ENCODE measurements around the gene GGN.
"Not testable (repeated sequence)": the region's sequence is repeated elsewhere in the genome, so short reads cannot be mapped to it uniquely, and the experiment has no call there.

Gene GGN

GRCh38 chr19:38387550-38388348, at the start of gene GGN:
Gene GGN (minus strand): TSS chr19:38388034. CDS start chr19:38387261, 773 bp downstream.
- peak; percentile 43 to 70 for DNase-seq (ENCODE audit: low read depth in 2 of 2)

- DNase-seq (ENCODE audit: low read depth in 2 of 2), result no peak
Observed at GRCh38 chr19:38437295-38437694, 49.5 kb upstream of the GGN start.

DNA sequence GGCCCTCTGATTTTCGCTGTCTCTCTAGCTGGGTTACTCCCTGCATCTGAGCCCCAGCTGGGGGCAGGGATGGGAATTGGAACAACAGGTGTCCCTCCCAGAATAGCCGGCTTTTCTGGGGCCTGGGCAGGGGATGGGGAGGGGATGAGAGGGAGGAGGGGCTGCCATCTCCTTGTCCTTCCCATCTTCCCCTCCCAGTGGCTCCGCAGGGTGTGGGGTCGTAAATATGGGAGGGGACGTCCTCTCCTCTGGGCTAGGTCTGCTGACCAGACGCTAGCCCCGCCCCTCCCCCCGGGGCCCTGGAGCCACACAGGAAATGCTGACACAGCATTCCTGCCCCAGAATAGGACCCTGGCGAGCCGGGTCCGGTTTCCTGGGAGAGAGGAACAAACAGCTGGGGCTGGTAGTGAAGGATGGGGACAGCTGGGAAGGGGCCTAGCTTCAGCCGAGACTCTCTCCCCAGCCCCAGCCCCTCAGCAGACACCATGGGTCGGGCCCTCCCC, 46.8 kb upstream of the GGN start:
- DNase-seq (ENCODE audit: low read depth in 2 of 2), result no peak

DNA sequence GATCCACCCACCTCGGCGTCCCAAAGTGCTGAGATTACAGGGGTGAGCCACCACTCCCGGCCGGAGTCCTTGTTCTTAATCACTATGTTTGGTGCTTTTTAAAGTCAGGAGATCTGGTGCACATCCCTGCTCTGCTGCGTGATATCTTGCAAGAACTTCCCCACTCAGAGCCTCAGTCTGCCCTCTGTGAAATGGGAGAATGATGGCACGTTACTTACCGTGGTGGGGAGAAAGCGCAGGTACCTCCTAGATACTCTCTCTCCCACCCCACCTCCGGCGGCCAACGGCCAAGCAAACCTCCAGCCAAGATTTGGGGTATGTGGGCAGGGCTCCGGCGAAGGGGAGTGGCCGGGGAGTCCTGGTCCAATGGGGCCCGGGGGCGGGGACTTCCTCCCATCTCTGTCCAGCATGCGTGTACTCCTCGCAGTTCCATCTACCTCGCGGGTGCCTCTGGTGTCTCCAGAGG, 45.5 kb upstream of the GGN start, which contains the start of gene RYR1:
Gene RYR1, plus strand, starts transcription at position 424 of the 466 bp plus-strand sequence. CDS start 139 bp downstream, outside the sequence.
- DNase-seq (ENCODE audit: low read depth in 2 of 2), result peak in 1 of 2 donors; percentile 15

GRCh38 chr19:38430931-38431330, 43.1 kb upstream of the GGN start:
- DNase-seq (ENCODE audit: low read depth in 2 of 2), result no peak

DNA sequence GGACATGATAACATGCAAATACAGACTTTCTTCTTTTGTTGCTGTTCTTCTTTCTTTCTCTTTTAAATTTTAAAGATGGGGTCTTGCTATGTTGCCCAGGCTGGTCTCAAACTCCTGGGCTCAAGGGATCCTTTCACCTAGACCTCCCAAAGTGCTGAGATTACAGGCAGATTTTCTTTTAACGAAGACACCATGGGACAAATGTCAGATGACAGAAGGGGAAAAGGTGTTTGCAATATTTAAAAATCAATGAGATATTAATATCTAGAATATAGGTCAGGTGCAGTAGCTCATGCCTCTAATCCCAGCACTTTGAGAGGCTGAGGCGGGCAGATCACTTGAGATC, 42.0 kb upstream of the GGN start:
- DNase-seq (ENCODE audit: low read depth in 2 of 2), result no peak

- DNase-seq (ENCODE audit: low read depth in 2 of 2), result no peak
Observed at GRCh38 chr19:38429055-38429810, 41.4 kb upstream of the GGN start.

GRCh38 chr19:38427035-38427677, 39.3 kb upstream of the GGN start:
- not testable (repeated sequence) for DNase-seq (ENCODE audit: low read depth in 2 of 2)

GRCh38 chr19:38425810-38426466, 38.1 kb upstream of the GGN start, which contains the start of gene RASGRP4:
Gene RASGRP4 (minus strand): TSS chr19:38426219. CDS start chr19:38426091, 128 bp downstream.
- DNase-seq (ENCODE audit: low read depth in 2 of 2), result no peak

GRCh38 chr19:38425222-38425809, 37.5 kb upstream of the GGN start:
- DNase-seq (ENCODE audit: low read depth in 2 of 2), result no peak

GRCh38 chr19:38424272-38424671, 36.4 kb upstream of the GGN start:
- no peak for DNase-seq (ENCODE audit: low read depth in 2 of 2)

GRCh38 chr19:38422438-38422837, 34.6 kb upstream of the GGN start:
- no peak for DNase-seq (ENCODE audit: low read depth in 2 of 2)

GRCh38 chr19:38421856-38422255, 34.0 kb upstream of the GGN start:
- DNase-seq (ENCODE audit: low read depth in 2 of 2), result no peak

DNA sequence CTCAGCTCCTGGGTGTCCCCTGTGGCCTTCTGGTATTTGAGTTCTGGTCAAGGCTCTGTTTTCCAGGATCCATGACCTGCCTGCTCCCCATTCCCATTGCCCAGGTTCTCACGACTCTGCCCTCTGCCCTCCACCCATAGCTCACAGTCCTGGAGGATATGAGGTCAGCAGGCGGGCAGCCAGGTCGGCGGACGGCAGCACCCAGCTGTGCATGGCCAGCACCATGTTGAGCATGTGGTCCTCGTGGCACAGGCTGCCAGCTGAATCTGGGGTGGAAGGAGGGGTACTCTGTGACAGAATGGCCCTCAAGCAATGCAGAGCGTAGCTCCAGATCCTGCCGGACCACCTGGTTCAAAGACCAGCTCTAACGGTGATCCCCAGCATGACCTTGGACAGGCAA, 33.1 kb upstream of the GGN start:
- no peak for DNase-seq (ENCODE audit: low read depth in 2 of 2)

DNA sequence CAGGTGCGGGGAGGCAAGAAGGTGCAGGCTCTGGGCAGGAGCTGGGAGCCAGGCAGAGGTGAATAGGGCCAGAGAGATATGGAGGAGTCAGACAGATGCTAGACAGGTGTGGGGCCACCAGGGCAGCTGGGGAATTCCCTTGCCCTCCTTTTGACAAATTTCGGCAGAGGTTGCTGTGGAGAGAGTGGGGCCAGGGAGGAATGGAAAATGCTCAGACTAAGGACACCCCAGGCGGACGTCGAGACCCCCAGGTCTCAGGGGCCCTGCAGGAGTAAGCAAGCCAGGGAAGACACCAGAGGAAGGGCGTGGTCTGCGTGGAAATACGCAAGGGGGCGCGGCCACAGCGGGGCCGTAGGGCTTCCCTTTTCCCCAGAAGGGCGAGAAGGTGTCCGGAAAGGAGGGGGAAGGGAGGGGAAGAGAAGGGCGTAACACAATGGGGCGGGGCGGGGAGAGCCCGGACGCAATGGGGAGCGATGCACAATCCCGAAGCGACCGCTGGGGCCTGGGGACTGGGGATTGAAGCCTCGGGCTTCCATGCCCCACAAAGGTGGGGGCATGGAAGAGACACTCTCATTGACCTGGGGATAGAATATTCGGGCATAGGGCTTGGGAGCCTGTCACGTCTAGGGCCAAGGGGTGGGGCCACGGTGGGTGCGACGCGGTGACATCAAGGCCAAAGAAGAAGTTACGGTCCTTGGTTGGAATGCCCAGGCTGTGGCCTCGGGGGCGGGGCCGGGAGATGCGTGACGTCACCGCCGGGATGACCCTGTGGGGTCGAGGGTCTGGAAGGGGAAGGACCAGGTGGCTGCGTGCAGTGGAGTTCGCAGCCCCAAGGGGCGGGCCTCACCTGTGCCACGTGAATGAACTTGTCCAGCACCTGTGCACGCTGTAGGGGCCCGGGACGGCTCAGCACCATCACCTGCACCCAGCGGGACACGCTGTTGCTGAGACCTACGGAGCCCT, 30.0 kb upstream of the GGN start:
- peak in 1 of 2 donors; percentile 26 for DNase-seq (ENCODE audit: low read depth in 2 of 2)

- DNase-seq (ENCODE audit: low read depth in 2 of 2), result no peak
Observed at GRCh38 chr19:38417146-38417543, 29.3 kb upstream of the GGN start.

DNA sequence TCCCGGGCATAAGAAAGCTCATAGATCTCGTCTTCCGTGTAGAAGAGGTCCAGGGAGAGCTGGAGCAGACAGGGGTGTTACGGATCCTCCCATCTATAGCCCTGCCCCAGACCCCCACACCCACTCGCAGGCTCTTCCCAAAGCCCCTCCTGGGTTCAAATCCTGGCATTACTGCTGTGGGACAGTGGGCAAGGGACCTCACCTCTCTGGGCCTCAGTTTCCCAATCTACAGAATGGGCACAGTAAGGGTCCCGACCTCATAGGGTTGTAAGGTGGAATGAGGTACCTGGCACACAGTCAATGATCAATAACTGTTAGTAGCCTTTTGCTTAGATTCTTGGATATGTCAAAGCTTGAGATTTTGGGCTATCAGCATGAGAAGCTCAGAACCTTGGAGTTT, 25.6 kb upstream of the GGN start:
- no peak for DNase-seq (ENCODE audit: low read depth in 2 of 2)

GRCh38 chr19:38412961-38413360, 25.1 kb upstream of the GGN start:
- no peak for DNase-seq (ENCODE audit: low read depth in 2 of 2)

DNA sequence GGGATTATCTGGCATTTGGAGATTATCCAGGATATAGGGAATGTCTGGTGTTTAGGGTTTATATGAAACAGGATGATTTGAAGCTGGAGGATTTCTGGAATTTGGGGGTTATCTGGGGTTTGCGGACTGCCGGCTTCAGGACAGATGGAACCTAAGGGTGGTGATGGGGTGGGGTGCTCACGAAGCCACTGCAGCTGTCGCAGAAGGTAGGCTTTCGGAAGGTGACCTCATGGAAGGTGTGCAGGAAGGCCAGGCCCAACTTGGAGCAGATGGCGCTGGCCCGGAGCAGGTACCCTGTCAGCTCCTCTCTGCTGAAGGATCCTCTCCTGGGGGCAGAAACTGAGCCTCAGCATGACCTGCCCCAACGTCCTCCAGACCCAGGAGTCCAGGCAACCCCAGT, 24.7 kb upstream of the GGN start:
- DNase-seq (ENCODE audit: low read depth in 2 of 2), result no peak

DNA sequence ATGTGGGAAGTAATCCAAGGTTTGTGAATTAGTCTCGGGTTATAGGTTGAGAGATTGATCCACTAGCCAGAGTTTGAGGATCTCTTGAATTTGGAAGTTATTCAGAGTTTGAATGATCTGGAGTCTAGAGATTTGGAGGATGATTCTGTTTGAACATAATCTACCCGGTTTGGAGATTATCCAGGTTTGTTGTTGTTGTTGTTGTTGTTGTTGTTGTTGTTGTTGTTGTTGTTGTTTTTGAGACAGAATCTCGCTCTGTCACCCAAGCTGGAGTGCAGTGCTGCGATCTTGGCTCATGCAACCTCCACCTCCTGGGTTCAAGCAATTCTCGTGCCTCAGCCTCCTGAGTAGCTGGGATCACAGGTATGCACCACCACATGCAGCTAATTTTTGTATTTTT, 24.1 kb upstream of the GGN start:
- not testable (repeated sequence) for DNase-seq (ENCODE audit: low read depth in 2 of 2)
